Activated CD8-positive, alpha-beta memory T cell treated with anti-CD3 and anti-CD28 coated beads for 1 hour (primary cell): ENCODE measurements around the gene PRIM1.
"Not testable (repeated sequence)": the region's sequence is repeated elsewhere in the genome, so short reads cannot be mapped to it uniquely, and the experiment has no call there.

Experiments
- DNase-seq, 2 donors: peaks; one replicate each; pipeline ENCODE4 v3.0.0-alpha.2; 2020; ENCODE audit warnings: low read depth in 1 of 2; ENCODE audit errors: extremely low read depth in 1 of 2

Gene PRIM1

DNA sequence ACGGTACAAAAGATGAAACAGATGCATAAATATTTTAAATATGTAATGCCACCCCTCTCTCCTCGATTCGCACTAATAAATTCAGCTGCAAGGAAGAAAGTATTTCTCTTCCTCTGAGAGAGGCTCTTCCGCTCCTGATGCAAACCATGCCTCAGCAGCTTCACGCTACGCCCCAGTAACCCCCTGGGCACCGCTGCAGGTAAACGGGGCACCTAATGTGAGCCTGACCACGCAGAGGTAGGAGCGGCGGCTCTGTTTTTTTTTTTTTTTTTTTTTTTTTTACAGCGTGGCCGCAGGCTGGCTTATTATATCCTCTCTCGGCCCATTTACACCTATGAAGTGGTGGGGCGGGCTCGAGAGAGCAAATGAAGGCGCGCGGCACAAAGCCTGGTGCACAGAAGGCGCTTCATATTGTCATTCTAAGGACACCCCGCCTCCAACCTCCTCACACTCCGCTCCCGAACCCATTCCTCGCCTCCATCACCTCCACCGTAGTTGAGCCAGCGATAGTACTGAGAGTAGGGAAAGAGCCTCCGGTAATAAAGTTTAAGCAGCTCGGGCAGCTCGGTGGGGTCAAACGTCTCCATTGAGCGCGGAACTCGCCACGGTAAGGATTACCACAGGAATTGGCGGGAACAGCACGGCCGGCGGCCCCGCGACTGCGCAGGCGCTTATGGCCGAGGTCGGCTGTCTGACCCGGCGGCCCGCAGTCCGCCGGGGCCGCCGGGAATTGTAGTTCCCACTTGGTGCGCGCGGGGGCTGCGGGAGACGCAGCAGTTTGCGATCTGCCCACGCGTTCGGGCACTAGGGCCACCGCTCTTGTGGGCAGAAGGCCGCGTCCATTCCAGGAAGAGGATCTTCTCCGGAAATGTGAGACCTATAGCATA lies at the start of gene PRIM1:
Gene PRIM1, minus strand, starts transcription at position 612 of the 887 bp plus-strand sequence. Its CDS starts 25 bp downstream, at position 587.
- peak; percentile 46 to 71 for DNase-seq

GRCh38 chr12:56800221-56800620 lies 48.1 kb upstream of the PRIM1 start:
- DNase-seq, result no peak

DNA sequence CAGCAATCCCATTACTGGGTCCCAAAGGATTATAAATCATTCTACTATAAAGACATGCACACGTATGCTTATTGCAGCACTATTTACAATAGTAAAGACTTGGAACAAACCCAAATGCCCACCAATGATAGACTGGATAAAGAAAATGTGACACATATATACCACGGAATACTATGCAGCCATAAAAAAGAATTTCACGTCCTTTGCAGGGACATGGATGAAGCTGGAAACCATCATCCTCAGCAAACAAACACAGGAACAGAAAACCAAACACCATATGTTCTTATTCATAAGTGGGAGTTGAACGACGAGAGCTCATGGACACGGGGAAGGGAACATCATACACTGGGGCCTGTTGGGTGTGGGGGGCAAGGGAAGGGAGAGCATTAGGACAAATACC lies 47.2 kb upstream of the PRIM1 start:
- not testable (repeated sequence) for DNase-seq

DNA sequence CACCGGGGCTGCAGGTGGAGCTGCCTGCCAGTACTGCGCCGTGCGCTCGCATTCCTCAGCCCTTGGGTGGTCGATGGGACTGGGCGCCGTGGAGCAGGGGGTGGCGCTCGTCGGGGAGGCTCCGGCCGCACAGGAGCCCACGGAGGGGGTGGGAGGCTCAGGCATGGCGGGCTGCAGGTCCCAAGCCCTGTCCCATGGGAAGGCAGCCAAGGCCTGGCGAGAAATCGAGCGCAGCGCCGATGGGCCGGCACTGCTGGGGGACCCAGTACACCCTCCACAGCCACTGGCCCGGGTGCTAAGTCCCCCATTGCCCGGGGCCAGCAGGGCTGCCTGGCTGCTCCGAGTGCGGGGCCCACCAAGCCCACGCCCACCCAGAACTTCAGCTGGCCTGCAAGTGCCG lies 43.7 kb upstream of the PRIM1 start:
- DNase-seq, result not testable (repeated sequence)

DNA sequence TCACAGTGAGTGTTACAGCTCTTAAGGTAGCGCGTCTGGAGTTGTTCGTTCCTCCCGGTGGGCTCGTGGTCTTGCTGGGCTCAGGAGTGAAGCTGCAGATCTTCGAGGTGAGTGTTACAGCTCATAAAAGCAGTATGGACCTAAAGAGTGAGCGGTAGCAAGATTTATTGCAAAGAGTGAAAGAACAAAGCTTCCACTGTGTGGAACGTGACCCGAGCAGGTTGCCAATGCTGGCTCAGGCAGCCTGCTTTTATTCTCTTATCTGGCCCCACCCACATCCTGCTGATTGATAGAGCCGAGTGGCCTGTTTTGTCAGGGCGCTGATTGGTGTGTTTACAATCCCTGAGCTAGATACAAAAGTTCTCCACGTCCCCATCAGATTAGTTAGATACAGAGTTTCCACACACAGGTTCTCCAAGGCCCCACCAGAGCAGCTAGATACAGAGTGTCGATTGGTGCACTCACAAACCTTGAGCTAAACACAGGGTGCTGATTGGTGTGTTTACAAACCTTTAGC lies 43.0 kb upstream of the PRIM1 start:
- DNase-seq, result not testable (repeated sequence)

DNA sequence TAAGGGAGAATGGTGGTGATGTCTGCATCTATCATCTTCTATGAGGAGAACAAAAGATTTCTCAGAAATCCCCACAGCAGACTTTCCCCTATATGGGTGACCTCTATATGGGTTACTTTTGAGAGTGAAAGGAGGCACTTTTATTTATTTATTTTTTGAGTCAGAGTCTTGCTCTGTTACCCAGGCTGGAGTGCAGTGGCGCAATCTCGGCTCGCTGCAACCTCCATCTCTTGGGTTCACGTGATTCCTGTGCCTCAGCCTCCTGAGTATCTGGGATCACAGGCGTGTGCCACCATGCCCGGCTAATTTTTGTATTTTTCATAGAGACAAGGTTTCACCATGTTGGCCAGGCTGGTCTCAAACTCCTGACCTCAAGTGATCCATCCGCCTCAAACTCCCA lies 41.0 kb upstream of the PRIM1 start:
- DNase-seq, result not testable (repeated sequence)

DNA sequence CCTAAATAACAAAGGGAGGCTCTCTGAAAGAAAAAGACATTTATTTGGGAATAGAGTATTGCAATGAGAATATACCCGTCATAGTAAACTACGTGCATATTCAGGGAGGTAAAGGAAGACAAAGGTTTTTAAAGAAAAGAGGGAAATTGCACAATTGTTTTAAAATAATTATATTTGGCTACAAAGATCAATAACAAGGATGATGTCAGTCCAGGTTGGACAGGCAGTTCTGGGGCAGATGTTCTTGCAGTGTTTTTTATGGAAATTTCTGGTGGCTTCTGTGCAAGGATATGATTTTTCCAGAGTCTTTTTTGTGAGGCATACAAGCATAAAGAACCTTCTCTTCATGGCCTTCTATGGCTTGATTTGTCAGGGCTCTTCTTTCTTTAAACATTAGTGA lies 40.6 kb upstream of the PRIM1 start:
- DNase-seq, result no peak

DNA sequence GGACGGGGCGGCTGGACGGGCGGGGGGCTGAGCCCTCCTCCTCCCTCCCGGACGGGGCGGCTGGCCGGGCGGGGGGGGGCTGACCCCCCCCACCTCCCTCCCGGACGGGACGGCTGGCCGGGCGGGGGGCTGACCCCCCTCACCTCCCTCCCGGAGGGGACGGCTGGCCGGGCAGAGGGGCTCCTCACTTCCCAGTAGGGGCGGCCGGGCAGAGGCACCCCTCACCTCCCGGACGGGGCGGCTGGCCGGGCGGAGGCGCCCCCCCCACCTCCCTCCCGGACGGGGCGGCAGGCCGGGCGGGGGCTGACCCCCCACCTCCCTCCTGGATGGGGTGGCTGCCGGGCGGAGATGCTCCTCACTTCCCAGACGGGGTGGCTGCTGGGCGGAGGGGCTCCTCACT lies 37.3 kb upstream of the PRIM1 start:
- DNase-seq, result not testable (repeated sequence)

DNA sequence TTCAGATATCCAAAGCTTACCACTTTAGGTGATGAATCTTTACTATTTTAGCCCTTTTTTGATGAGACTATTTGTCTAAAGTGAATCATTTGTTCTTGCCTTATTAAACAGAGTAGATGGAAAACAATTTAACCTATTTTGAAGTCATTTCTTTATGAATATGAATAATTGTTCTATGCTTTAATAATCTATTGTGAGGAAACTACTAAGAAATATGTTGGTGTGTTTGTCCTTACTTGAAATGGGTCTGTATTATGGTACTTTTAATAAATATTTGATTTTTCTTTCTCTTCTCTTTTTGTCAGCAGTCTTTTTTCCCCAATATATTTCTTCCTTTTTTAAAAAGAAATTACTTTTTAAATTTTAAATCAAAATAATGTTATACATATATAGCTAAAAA lies 35.4 kb upstream of the PRIM1 start:
- no peak for DNase-seq

DNA sequence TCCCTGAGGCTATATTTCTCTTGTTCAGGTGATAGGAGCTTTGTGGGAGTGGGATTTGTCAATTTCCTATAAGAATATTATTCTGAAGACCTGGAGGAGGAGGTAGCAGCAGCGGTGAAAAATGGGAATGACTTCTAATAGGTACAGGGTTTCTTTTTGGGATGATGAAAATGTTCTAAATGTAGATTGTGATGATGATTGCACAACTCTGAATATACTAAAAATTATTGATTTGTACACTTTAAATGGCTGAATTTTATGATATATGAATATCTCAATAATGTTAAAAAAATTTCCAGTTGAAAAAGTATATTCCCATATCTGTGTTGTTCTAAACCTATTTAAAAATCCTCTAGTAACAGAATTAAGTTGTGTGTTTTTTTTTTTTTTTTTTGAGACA lies 33.8 kb upstream of the PRIM1 start:
- no peak for DNase-seq

DNA sequence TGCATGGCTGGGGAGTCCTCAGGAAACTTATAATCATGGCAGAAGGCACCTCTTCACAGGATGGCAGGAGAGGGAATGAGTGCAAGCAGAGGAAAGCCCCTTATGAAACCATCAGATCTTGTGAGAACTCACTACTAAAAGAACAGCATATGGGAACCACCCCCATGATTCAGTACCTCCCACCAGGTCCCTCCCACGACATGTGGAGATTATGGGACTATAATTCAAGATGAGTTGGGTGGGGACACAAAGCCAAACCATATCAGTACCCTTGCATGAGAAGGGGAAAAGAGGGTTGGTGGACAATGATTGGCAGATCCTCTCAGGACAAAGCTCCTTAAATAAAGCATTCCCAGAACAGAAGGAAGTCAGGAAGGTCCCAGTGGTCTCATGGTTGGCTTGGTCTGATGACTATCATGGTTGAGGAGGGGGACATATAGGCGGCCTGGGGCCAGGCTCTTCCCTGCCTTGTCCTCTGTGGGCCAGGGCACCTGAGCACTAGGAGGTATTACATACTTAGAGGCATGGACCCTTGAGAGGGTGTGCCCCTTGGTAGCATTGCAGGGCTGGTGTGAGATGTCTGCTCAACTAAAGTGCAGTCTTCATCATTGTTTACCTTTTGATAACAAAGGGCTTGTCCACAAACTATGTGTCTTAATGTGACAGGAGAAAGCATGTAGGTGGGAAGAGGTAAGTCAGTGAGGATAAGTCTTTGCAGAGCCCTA lies 33.2 kb upstream of the PRIM1 start:
- no peak for DNase-seq

GRCh38 chr12:56781726-56782125 lies 29.6 kb upstream of the PRIM1 start:
- DNase-seq, result no peak

GRCh38 chr12:56778756-56779155 lies 26.6 kb upstream of the PRIM1 start:
- no peak for DNase-seq

- DNase-seq, result no peak
These were observed 24.5 kb upstream of the PRIM1 start for GRCh38 chr12:56776654-56777053.

DNA sequence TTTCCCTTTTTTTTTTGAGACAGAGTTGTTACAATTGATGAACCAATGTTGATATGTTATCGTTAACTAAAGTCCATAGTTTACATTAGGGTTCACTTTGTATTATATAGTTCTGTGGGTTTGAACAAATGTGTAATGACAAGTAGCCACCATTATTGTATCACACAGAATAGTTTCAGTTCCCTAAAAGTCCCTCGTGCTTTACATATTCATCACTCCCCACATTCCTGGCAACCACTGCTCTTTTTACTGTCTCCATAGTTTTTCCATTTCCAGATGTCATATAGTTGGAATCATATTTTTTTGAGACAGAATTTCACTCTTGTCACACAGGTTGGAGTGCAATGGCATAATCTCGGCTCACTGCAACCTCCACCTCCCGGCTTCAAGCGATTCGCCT lies 23.5 kb upstream of the PRIM1 start:
- no peak for DNase-seq

GRCh38 chr12:56773113-56773512 lies 21.0 kb upstream of the PRIM1 start:
- DNase-seq, result no peak

DNA sequence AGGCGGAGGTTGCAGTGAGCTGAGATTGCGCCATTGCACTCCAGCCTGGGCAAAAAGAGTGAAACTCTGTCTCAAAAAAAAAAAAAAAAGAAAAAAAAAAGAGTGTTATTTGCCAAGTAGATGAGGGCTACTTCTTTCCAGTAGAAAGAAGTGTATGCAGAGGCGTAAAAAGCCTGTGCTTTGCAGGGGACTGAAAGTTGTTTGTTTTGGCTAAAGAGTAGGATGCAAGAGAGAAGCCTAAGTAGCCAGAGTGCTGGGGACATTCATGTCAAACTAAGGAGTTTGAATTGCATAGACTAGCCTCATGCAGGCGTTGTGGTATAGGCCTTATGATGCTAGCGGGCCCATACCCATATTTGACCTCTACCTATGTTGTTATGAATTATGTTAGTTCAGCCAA lies 20.5 kb upstream of the PRIM1 start:
- DNase-seq, result no peak

GRCh38 chr12:56769868-56770267 lies 17.7 kb upstream of the PRIM1 start:
- DNase-seq, result no peak

DNA sequence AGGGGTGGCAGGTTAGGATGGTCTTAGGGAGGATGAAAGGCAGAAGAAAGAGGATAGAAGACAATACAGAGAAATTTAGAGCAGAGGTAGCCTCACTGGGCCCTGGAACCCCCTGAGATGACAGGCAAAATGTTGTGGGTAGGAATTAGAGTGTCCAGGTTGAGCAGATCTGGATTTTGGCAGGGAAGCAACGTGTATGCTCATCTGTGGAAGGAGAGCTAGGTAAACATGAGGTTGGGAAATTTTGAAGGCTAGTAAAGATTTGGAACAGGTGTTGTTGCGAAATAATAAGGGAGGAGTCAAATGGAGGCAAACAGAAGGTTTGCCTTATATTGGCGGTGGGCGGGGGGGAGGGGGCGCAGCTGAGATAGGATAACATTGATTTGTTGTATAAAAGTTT lies 16.3 kb upstream of the PRIM1 start:
- no peak for DNase-seq

- DNase-seq, result no peak
These were observed 14.4 kb upstream of the PRIM1 start for GRCh38 chr12:56766535-56766934.

GRCh38 chr12:56763753-56764657 lies 11.9 kb upstream of the PRIM1 start:
- DNase-seq, result no peak
